ENCODE data around the gene CDCP2. TPM values are rescaled to one million over a fixed set of nuclear protein-coding genes. Genes with fewer than 3 reads are reported as not detected.

The CDCP2 gene
- total RNA-seq, 1 donor from 2014 or later = not detected

GRCh38 chr1:54174106-54174505 lies 21.3 kb upstream of the CDCP2 start:
- Histone ChIP-seq H3K27me3 (no peaks in the 10 kb centered on the region), H3K36me3 (peaks cover 0 to 4% of the 10 kb centered on the region in 2 donors), H3K4me3 (no peak overlapping the region), H3K9me3 (no peaks in the 10 kb centered on the region), H3K4me1 (no peaks in the 10 kb centered on the region), H3K27ac (no peak overlapping the region)
- DNase-seq (ENCODE audit: extremely low spot score in 2 of 2) = no peak
- intact Hi-C loops (cut with DNase I) = no loop called here
- TF ChIP-seq POLR2AphosphoS5 (IDR thresholded peaks at IDR 0.05; ENCODE audit: insufficient read depth in 1 of 2, low read depth in 1 of 2) (no peak), CTCF (IDR thresholded peaks at IDR 0.05) (no peak), POLR2A (IDR thresholded peaks at IDR 0.05) (no peak)

GRCh38 chr1:54173681-54174080 lies 20.9 kb upstream of the CDCP2 start:
- no peak for TF ChIP-seq CTCF (IDR thresholded peaks at IDR 0.05)
- no peak for TF ChIP-seq POLR2AphosphoS5 (IDR thresholded peaks at IDR 0.05; ENCODE audit: insufficient read depth in 1 of 2, low read depth in 1 of 2)
- no peak for TF ChIP-seq POLR2A (IDR thresholded peaks at IDR 0.05)
- no peak for DNase-seq (ENCODE audit: extremely low spot score in 2 of 2)
- H3K4me3 ChIP-seq = no peak overlapping the region
- H3K4me1 ChIP-seq = no peaks in the 10 kb centered on the region
- intact Hi-C loops (cut with DNase I) = no loop called here
- no peaks in the 10 kb centered on the region for H3K36me3 ChIP-seq
- H3K9me3 ChIP-seq = no peaks in the 10 kb centered on the region
- H3K27me3 ChIP-seq = no peaks in the 10 kb centered on the region
- H3K27ac ChIP-seq = no peak overlapping the region

- Histone ChIP-seq H3K4me3 (no peak overlapping the region), H3K4me1 (peaks cover 5% of the 10 kb centered on the region), H3K36me3 (no peaks in the 10 kb centered on the region), H3K27ac (no peak overlapping the region), H3K9me3 (no peaks in the 10 kb centered on the region), H3K27me3 (no peaks in the 10 kb centered on the region)
- TF ChIP-seq POLR2A (IDR thresholded peaks at IDR 0.05) = no peak
- TF ChIP-seq POLR2AphosphoS5 (IDR thresholded peaks at IDR 0.05; ENCODE audit: insufficient read depth in 1 of 2, low read depth in 1 of 2) = no peak
- TF ChIP-seq CTCF (IDR thresholded peaks at IDR 0.05) = no peak
- intact Hi-C loops (cut with DNase I) = no loop called here
- DNase-seq (ENCODE audit: extremely low spot score in 2 of 2) = no peak
These were observed 20.1 kb upstream of the CDCP2 start for GRCh38 chr1:54172614-54173599.

GRCh38 chr1:54171606-54172005 lies 18.8 kb upstream of the CDCP2 start:
- intact Hi-C loops (cut with DNase I) = no loop called here
- Histone ChIP-seq H3K36me3 (no peaks in the 10 kb centered on the region), H3K9me3 (no peaks in the 10 kb centered on the region), H3K4me1 (peaks cover 5% of the 10 kb centered on the region), H3K27me3 (no peaks in the 10 kb centered on the region), H3K4me3 (no peak overlapping the region), H3K27ac (no peak overlapping the region)
- no peak for DNase-seq (ENCODE audit: extremely low spot score in 2 of 2)
- no peak for TF ChIP-seq POLR2A (IDR thresholded peaks at IDR 0.05)
- TF ChIP-seq CTCF (IDR thresholded peaks at IDR 0.05) = no peak
- no peak for TF ChIP-seq POLR2AphosphoS5 (IDR thresholded peaks at IDR 0.05; ENCODE audit: insufficient read depth in 1 of 2, low read depth in 1 of 2)

GRCh38 chr1:54171016-54171415 lies 18.2 kb upstream of the CDCP2 start:
- Histone ChIP-seq H3K27me3 (no peaks in the 10 kb centered on the region), H3K9me3 (no peaks in the 10 kb centered on the region), H3K27ac (no peak overlapping the region), H3K4me1 (peaks cover 5% of the 10 kb centered on the region), H3K4me3 (no peak overlapping the region), H3K36me3 (no peaks in the 10 kb centered on the region)
- TF ChIP-seq POLR2A (IDR thresholded peaks at IDR 0.05) (no peak), CTCF (IDR thresholded peaks at IDR 0.05) (no peak), POLR2AphosphoS5 (IDR thresholded peaks at IDR 0.05; ENCODE audit: insufficient read depth in 1 of 2, low read depth in 1 of 2) (no peak)
- intact Hi-C loops (cut with DNase I) = no loop called here
- no peak for DNase-seq (ENCODE audit: extremely low spot score in 2 of 2)
